Heart right ventricle (tissue), 16 donors: ENCODE data around the gene KIF9. TPM values are rescaled to one million over a fixed set of nuclear protein-coding genes. Genes with fewer than 3 reads are reported as not detected.

Experiments
- ATAC-seq, 8 donors: fragments of 200-7000 bp; cut with Tn5 transposase; one replicate each; pipeline ENCODE4 v1.9.1; 2020; ENCODE audit warnings: mild to moderate bottlenecking in 8 of 8, moderate library complexity in 8 of 8, moderate number of reproducible peaks in 1 of 8
- DNase-seq, 2 donors: peaks; one replicate each; pipeline ENCODE4 v3.0.0-alpha.2; 2020
- H3K27ac ChIP-seq, 10 donors: fragments of 200-600 bp; sonication (generic) in 2 of 10; one replicate each; pipeline versions ENCODE4 v1.5.0 to v1.8.0; 2020 to 2022; ENCODE audit warnings: mild to moderate bottlenecking in 3 of 10
- H3K27me3 ChIP-seq, 7 donors: fragments of 200-600 bp; one replicate each; pipeline ENCODE4 v1.8.0; 2021 to 2022; ENCODE audit warnings: mild to moderate bottlenecking in 2 of 7
- H3K36me3 ChIP-seq, 9 donors: fragments of 200-600 bp; sonication (generic) in 1 of 9; one replicate each; pipeline versions ENCODE4 v1.5.0 to v1.8.0; 2020 to 2022; ENCODE audit warnings: mild to moderate bottlenecking in 2 of 9
- H3K4me1 ChIP-seq, 9 donors: fragments of 200-600 bp; sonication (generic) in 1 of 9; one replicate each; pipeline versions ENCODE4 v1.5.0 to v1.8.0; 2020 to 2022; ENCODE audit warnings: mild to moderate bottlenecking in 4 of 9
- H3K4me3 ChIP-seq, 10 donors: fragments of 200-600 bp; sonication (generic) in 2 of 10; one replicate each; pipeline versions ENCODE4 v1.5.0 to v1.8.0; 2020 to 2022; ENCODE audit warnings: mild to moderate bottlenecking in 7 of 10, moderate library complexity in 2 of 10
- H3K9me3 ChIP-seq, 11 donors: fragments of 200-600 bp in 10 of 11; sonication (generic) in 2 of 11; one replicate each; pipeline versions ENCODE4 v1.5.0 to v1.8.0; 2013 to 2022; ENCODE audit warnings: mild to moderate bottlenecking in 2 of 11, control low read depth in 1 of 11, moderate library complexity in 1 of 11
- WGBS, 2 donors: extraction: QIAGEN DNeasy Blood & Tissue Kit; methylation state at CpG; one replicate each; pipeline ENCODE4 v1.1.7; 2013; ENCODE audit warnings: inconsistent platforms in 1 of 2; 5-methylcytosine and 5-hydroxymethylcytosine counted together
- intact Hi-C, 10 donors: fragments of 100-400 bp; cut with DNase I; formaldehyde crosslinking; loops; one replicate each; pipeline versions ENCODE4 v1.11.1 to v1.14.2; 2022
- polyA plus RNA-seq, 2 donors: library from polyadenylated mRNA; stranded (reverse); fragments of 200-250 nt; gene quantifications; one replicate each; pipeline ENCODE4 v1.2.3, GENCODE V29; 2013
- total RNA-seq, 10 donors: library from RNA; stranded (reverse); fragmentation: NEBNext Ultra II Directional in 3 of 10; extraction: Animal tissue kit (Norgen Biotek cat#: 25700) in 3 of 10; gene quantifications; one replicate each; pipeline versions ENCODE4 v1.2.1 to v1.2.4, GENCODE V29; 2021 to 2023
- TF ChIP-seq, protein P1 (sequence below), 9 donors: fragments of 200-600 bp; sonication (generic) in 2 of 9; IDR thresholded peaks; one replicate each; pipeline versions ENCODE4 v1.5.0 to v1.8.0; 2021 to 2022; ENCODE audit warnings: antibody characterized with exemption in 9 of 9, mild to moderate bottlenecking in 5 of 9, moderate library complexity in 1 of 9
- donor health status: Arrhythmogenic right ventricular cardiomyopathy.
- donor health status: ischemic (EF 13 %, LVEDD 7.1; RV severe dilation, severe dysfunction).
- donor health status: healthy with polysubstance abuse.
- donor health status: DM: no; HTN: yes; CAD: no.
- donor health status: DM: no; HTN: no; CAD: no.
- donor health status: ischemic (EF 25% LVEDD 6.9; RV normal size, moderate dysfunction).
- donor health status: ischemic (EF 25% LVEDD 5.7; RV mildly dilated, moderate dysfunction).
- donor health status: healthy.
- donor health status: DM: yes; HTN: yes; CAD: no.
- donor health status: Ischemic cardiomyopathy.
- donor health status: ischemic (EF 35%, LVEDD 5.7; RV mildly dilated, moderate dysfunction).
- donor health status: nonischemic (EF 11% LVEDD 7.7; RV severe dilation, severe dysfunction).
- donor health status: DM: yes; HTN: yes; CAD: no.
- donor health status: PGD.
- donor health status: ischemic (EF 29% LVEDD 5.4; RV normal size, mild dysfunction).
- donor health status: nonischemic (EF 23%, LVEDD 6.1; RV moderate dilation, normal function).

The KIF9 gene
- total and polyA plus RNA-seq, 12 donors = 4.2 to 16.6 (median 8.5) TPM

DNA sequence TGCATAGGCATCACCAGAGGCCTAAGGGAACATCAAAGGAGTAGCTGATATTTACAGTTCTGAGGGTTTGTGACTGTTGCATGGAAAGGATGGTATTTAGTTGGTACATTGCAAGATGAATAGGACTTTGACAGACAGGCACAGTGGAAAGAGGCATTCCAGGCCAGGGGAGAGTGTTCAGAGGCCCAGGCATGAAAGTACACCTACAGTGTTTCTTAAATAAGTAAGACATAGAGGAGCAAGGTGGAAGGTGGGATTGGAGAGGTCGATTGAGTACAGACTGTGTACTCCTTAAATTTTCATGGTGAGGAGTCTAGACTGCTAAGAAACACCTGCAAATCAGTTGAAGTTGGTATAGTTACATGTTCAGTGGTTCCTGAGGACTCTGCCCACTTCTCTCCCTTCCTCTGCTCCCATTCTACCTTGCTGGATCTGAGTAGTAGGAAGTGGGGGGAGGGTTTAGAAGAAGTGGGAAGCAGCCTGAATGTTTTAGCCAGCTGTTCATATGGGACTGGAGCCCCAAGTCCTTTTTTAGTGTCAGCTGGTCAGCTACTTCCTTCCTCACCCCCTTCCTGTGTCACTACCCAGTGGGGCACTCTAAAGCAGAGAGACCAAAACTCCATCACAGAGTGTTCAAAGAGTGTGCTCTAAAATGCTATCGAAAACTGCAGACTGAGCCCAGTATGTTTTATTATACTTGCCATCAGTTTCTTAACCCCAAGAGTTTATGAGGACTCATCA is 14.1 kb upstream of the KIF9 start:
- WGBS, 2 donors = 84 to 93% methylated on average over 2 of the region's 2 CpGs
- TF ChIP-seq, protein P1, sequence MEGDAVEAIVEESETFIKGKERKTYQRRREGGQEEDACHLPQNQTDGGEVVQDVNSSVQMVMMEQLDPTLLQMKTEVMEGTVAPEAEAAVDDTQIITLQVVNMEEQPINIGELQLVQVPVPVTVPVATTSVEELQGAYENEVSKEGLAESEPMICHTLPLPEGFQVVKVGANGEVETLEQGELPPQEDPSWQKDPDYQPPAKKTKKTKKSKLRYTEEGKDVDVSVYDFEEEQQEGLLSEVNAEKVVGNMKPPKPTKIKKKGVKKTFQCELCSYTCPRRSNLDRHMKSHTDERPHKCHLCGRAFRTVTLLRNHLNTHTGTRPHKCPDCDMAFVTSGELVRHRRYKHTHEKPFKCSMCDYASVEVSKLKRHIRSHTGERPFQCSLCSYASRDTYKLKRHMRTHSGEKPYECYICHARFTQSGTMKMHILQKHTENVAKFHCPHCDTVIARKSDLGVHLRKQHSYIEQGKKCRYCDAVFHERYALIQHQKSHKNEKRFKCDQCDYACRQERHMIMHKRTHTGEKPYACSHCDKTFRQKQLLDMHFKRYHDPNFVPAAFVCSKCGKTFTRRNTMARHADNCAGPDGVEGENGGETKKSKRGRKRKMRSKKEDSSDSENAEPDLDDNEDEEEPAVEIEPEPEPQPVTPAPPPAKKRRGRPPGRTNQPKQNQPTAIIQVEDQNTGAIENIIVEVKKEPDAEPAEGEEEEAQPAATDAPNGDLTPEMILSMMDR (IDR thresholded peaks at IDR 0.05) = no peak
- peaks cover 0 to 20% (median 0%) of the 10 kb centered on the region in 9 donors for H3K36me3 ChIP-seq
- intact Hi-C loops = no loop called here
- peaks cover 0 to 44% (median 12%) of the 10 kb centered on the region in 9 donors for H3K4me1 ChIP-seq
- no peak overlapping the region for H3K4me3 ChIP-seq
- no peaks in the 10 kb centered on the region for H3K9me3 ChIP-seq
- peak overlapping the region in 2 of 10 donors; percentile 23 to 38 for H3K27ac ChIP-seq
- ATAC-seq = peak in 6 of 8 donors; percentile 35 to 67 (median 52)
- DNase-seq = no peak
- no peaks in the 10 kb centered on the region for H3K27me3 ChIP-seq

DNA sequence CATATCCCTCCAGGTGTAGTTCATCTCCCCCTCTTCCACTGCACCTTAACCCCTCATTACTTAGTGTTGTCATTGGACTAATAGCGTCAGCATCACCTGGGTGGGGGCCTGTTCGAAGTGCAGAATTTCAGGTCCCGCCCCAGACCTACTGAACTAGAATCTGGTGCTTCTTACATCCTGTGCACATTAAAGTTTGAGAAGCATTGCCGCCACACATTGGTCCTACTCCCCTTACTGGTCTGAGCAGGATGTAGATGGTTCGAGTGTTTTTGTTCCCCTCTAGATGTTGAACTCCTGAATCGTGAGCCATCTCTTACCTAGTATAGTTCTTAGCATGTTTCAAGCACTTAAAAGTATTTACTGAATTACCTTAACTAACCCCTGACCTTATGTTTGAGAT is 13.4 kb upstream of the KIF9 start:
- no peaks in the 10 kb centered on the region for H3K27me3 ChIP-seq
- WGBS, 2 donors = 83 to 93% methylated on average over 6 of the region's 6 CpGs
- ATAC-seq (no peak), DNase-seq (no peak)
- H3K36me3 ChIP-seq = peaks cover 0 to 17% (median 0%) of the 10 kb centered on the region in 9 donors
- intact Hi-C loops = no loop called here
- H3K4me3 ChIP-seq = no peak overlapping the region
- peaks cover 0 to 44% (median 12%) of the 10 kb centered on the region in 9 donors for H3K4me1 ChIP-seq
- H3K9me3 ChIP-seq = no peaks in the 10 kb centered on the region
- TF ChIP-seq, protein P1 (IDR thresholded peaks at IDR 0.05) = no peak
- H3K27ac ChIP-seq = no peak overlapping the region

DNA sequence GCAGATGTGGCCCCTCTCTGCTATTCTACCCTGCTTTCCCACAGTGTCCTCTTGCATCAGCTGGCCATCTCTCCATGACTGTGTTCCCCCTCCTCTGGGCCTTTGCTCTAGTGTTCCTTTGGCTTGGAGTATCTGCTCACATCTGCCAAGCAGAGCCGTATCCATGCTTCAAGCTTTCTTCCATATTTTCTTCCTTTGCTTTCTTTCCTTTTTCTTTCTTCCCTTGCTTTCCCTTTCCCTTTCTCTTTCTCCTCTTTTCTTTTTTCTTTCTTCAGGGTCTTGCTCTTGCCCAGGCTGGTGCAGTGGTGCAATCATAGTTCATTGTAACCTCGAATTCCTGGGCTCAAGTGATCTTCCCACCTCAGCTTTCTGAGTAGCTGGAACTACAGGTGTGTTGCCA is 12.7 kb upstream of the KIF9 start:
- no peak overlapping the region for H3K4me3 ChIP-seq
- WGBS, 2 donors = 95% methylated on average over 2 of the region's 2 CpGs
- H3K36me3 ChIP-seq = peaks cover 0 to 24% (median 0%) of the 10 kb centered on the region in 9 donors
- DNase-seq (no peak), ATAC-seq (no peak)
- TF ChIP-seq, protein P1 (IDR thresholded peaks at IDR 0.05) = no peak
- intact Hi-C loops = no loop called here
- H3K27ac ChIP-seq = no peak overlapping the region
- H3K27me3 ChIP-seq = no peaks in the 10 kb centered on the region
- H3K9me3 ChIP-seq = no peaks in the 10 kb centered on the region
- peaks cover 0 to 44% (median 12%) of the 10 kb centered on the region in 9 donors for H3K4me1 ChIP-seq

DNA sequence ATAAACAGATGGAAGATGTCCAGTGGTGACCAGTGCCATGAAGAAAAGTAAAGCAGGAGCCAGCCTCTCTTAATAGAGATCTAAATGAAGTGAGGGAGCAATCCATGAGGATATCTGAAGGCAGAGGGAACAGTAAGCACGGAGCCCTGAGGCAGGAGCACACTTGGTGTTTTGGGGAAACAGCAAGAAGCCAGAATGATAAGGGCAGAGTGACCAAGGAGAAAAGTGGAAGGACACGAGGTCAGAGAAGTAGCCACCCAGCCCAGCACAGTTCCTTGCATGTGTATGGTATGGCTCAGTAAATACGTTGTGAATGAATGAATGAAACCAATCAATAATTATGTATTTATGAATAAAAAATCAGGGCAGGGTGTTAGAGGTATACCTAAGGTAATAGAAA is 11.8 kb upstream of the KIF9 start:
- TF ChIP-seq, protein P1 (IDR thresholded peaks at IDR 0.05) = no peak
- Histone ChIP-seq H3K27ac (no peak overlapping the region), H3K27me3 (no peaks in the 10 kb centered on the region), H3K4me1 (peaks cover 0 to 42% (median 12%) of the 10 kb centered on the region in 9 donors), H3K4me3 (no peak overlapping the region), H3K36me3 (peaks cover 0 to 33% (median 0%) of the 10 kb centered on the region in 9 donors), H3K9me3 (no peaks in the 10 kb centered on the region)
- ATAC-seq (no peak), DNase-seq (no peak)
- intact Hi-C loops = no loop called here
- 86 to 91% methylated on average over 3 of the region's 3 CpGs for WGBS, 2 donors
